WERI-Rb-1 (cell line): ENCODE results near the gene GPBAR1.

ENCODE experiments used
- DNase-seq: peaks from one replicate; pipeline ENCODE4 v3.0.0-alpha.2; 2020
- H3K27ac ChIP-seq: fragments of 250-450 bp; sonication (Bioruptor Pico); 2 replicates; pipeline ENCODE4 v1.5.1; 2020; ENCODE audit warnings: mild to moderate bottlenecking, moderate library complexity
- H3K27me3 ChIP-seq: fragments of 250-450 bp; sonication (Bioruptor Pico); 2 replicates; pipeline ENCODE4 v1.5.1; 2021; ENCODE audit warnings: mild to moderate bottlenecking, low read depth, moderate library complexity; ENCODE audit not compliant: insufficient read depth, severe bottlenecking
- H3K36me3 ChIP-seq: fragments of 250-450 bp; sonication (Bioruptor Pico); 2 replicates; pipeline ENCODE4 v1.5.1; 2020; ENCODE audit warnings: mild to moderate bottlenecking, moderate library complexity
- H3K4me3 ChIP-seq: 2 replicates; pipeline ENCODE4 v1.5.1; 2011; ENCODE audit warnings: low read depth, mild to moderate bottlenecking, control low read depth, low read length
- H3K9me3 ChIP-seq: fragments of 250-450 bp; sonication (Bioruptor Pico); 2 replicates; pipeline ENCODE4 v1.5.1; 2021; ENCODE audit warnings: mild to moderate bottlenecking, moderate library complexity; ENCODE audit not compliant: severe bottlenecking
- CTCF ChIP-seq: IDR thresholded peaks from 2 replicates; pipeline ENCODE4 v1.5.1; 2011; ENCODE audit warnings: low read depth, mild to moderate bottlenecking, control low read depth, inconsistent platforms, low read length

The GPBAR1 gene

GRCh38 chr2:218260742-218261422, at the start of gene GPBAR1:
TSS of gene GPBAR1 (plus strand) at chr2:218261015. CDS start at chr2:218262725, 1,710 bp downstream.
- TF ChIP-seq CTCF: no peak
- H3K27ac ChIP-seq: no peak within 1 kb of the TSS; the same call in 1 of the 2 replicates
- H3K4me3 ChIP-seq: no peak within 1 kb of the TSS
- H3K9me3 ChIP-seq: no peaks in the 10 kb centered on the region
- H3K36me3 ChIP-seq: peaks cover 18% of the 10 kb centered on the region
- no peaks in the 10 kb centered on the region for H3K27me3 ChIP-seq
- DNase-seq: peak; percentile 42

- no peak overlapping the region for H3K27ac ChIP-seq
- peaks cover 6% of the 10 kb centered on the region for H3K36me3 ChIP-seq
- no peak overlapping the region for H3K4me3 ChIP-seq
- TF ChIP-seq CTCF: no peak
- DNase-seq: no peak
- no peaks in the 10 kb centered on the region for H3K27me3 ChIP-seq
- peaks cover 2% of the 10 kb centered on the region for H3K9me3 ChIP-seq
Observed at GRCh38 chr2:218214116-218214515, 46.7 kb upstream of the GPBAR1 start.

GRCh38 chr2:218216336-218216673, 44.5 kb upstream of the GPBAR1 start:
- H3K36me3 ChIP-seq: peaks cover 6% of the 10 kb centered on the region
- H3K27me3 ChIP-seq: no peaks in the 10 kb centered on the region
- peak overlapping the region; percentile 76 for H3K4me3 ChIP-seq
- H3K27ac ChIP-seq: peak overlapping the region; percentile 67
- no peaks in the 10 kb centered on the region for H3K9me3 ChIP-seq
- no peak for DNase-seq
- no peak for TF ChIP-seq CTCF

GRCh38 chr2:218216674-218217359, 44.0 kb upstream of the GPBAR1 start, which contains the start of gene ARPC2:
TSS of gene ARPC2 (plus strand) at chr2:218217189. CDS start at chr2:218217471, 282 bp downstream.
- peak; percentile 93 for DNase-seq
- Histone ChIP-seq H3K27ac (peak within 1 kb of the TSS; percentile 77), H3K9me3 (no peaks in the 10 kb centered on the region), H3K4me3 (peak within 1 kb of the TSS; percentile 76), H3K27me3 (no peaks in the 10 kb centered on the region), H3K36me3 (peaks cover 6% of the 10 kb centered on the region)
- no peak for TF ChIP-seq CTCF

GRCh38 chr2:218217360-218218267, 43.2 kb upstream of the GPBAR1 start:
- Histone ChIP-seq H3K4me3 (peak overlapping the region; percentile 76), H3K27me3 (no peaks in the 10 kb centered on the region), H3K27ac (peak overlapping the region; percentile 77), H3K36me3 (peaks cover 6% of the 10 kb centered on the region), H3K9me3 (no peaks in the 10 kb centered on the region)
- TF ChIP-seq CTCF: no peak
- peak; percentile 30 for DNase-seq
